RWPE2 (cell line): ENCODE results near the gene LONRF2.

Experiments used
- ATAC-seq: fragments of 200-7000 bp; cut with Tn5 transposase; 3 replicates; pipeline ENCODE4 v1.9.1; 2021; ENCODE audit warnings: low read depth
- DNase-seq: peaks from one replicate; pipeline ENCODE4 v3.0.0-alpha.2; 2020; ENCODE audit warnings: low spot score
- H3K27ac ChIP-seq: fragments of 450-650 bp; 2 replicates; pipeline ENCODE4 v1.5.1; 2017; ENCODE audit warnings: mild to moderate bottlenecking; ENCODE audit not compliant: poor library complexity, severe bottlenecking
- H3K27me3 ChIP-seq: fragments of 250-450 bp; sonication (Bioruptor Pico); 2 replicates; pipeline ENCODE4 v1.5.1; 2021; ENCODE audit warnings: mild to moderate bottlenecking, moderate library complexity; ENCODE audit not compliant: insufficient read depth, poor library complexity, severe bottlenecking
- H3K36me3 ChIP-seq: fragments of 250-450 bp; sonication (Bioruptor Pico); 2 replicates; pipeline ENCODE4 v1.5.1; 2020; ENCODE audit warnings: low read depth, mild to moderate bottlenecking, moderate library complexity
- H3K4me1 ChIP-seq: fragments of 250-450 bp; sonication (Bioruptor Pico); 2 replicates; pipeline ENCODE4 v1.5.1; 2021; ENCODE audit warnings: mild to moderate bottlenecking, moderate library complexity; ENCODE audit not compliant: insufficient read depth, poor library complexity, severe bottlenecking
- H3K4me3 ChIP-seq: fragments of 250-450 bp; sonication (Bioruptor Pico); 2 replicates; pipeline ENCODE4 v1.5.1; 2021; ENCODE audit warnings: mild to moderate bottlenecking, moderate library complexity; ENCODE audit not compliant: severe bottlenecking
- H3K9me3 ChIP-seq: fragments of 250-450 bp; sonication (Bioruptor Pico); 2 replicates; pipeline ENCODE4 v1.5.1; 2021; ENCODE audit warnings: mild to moderate bottlenecking, moderate library complexity; ENCODE audit not compliant: severe bottlenecking
- CTCF ChIP-seq: fragments of 450-650 bp; IDR thresholded peaks from one replicate; pipeline ENCODE4 v1.5.1; 2017; ENCODE audit warnings: mild to moderate bottlenecking, moderate library complexity; ENCODE audit not compliant: poor library complexity, severe bottlenecking

Gene LONRF2

GRCh38 chr2:100262555-100263320 is 59.6 kb downstream of the LONRF2 start:
- Histone ChIP-seq H3K4me1 (no peaks in the 10 kb centered on the region), H3K36me3 (no peaks in the 10 kb centered on the region), H3K27ac (no peak overlapping the region), H3K27me3 (no peaks in the 10 kb centered on the region), H3K4me3 (no peak overlapping the region), H3K9me3 (no peaks in the 10 kb centered on the region)
- ATAC-seq (peak; percentile 50; the same call in 2 of the 3 replicates), DNase-seq (no peak)
- TF ChIP-seq CTCF = peak; percentile 90

- DNase-seq (no peak), ATAC-seq (no peak)
- TF ChIP-seq CTCF = no peak
- Histone ChIP-seq H3K4me1 (no peaks in the 10 kb centered on the region), H3K27ac (no peak overlapping the region), H3K27me3 (no peaks in the 10 kb centered on the region), H3K9me3 (no peaks in the 10 kb centered on the region), H3K36me3 (no peaks in the 10 kb centered on the region), H3K4me3 (no peak overlapping the region)
Measured at GRCh38 chr2:100262046-100262445, 60.3 kb downstream of the LONRF2 start.

- Histone ChIP-seq H3K27ac (no peak overlapping the region), H3K36me3 (no peaks in the 10 kb centered on the region), H3K27me3 (no peaks in the 10 kb centered on the region), H3K4me3 (no peak overlapping the region), H3K4me1 (no peaks in the 10 kb centered on the region), H3K9me3 (no peaks in the 10 kb centered on the region)
- peak; percentile 39 for TF ChIP-seq CTCF
- peak; percentile 68; the same call in 2 of the 3 replicates for ATAC-seq
- DNase-seq = no peak
Measured at GRCh38 chr2:100260712-100261620, 61.3 kb downstream of the LONRF2 start.

- DNase-seq = no peak
- Histone ChIP-seq H3K27me3 (no peaks in the 10 kb centered on the region), H3K36me3 (no peaks in the 10 kb centered on the region), H3K4me1 (no peaks in the 10 kb centered on the region), H3K4me3 (no peak overlapping the region), H3K9me3 (no peaks in the 10 kb centered on the region), H3K27ac (no peak overlapping the region)
- ATAC-seq = no peak
- no peak for TF ChIP-seq CTCF
Measured at GRCh38 chr2:100259106-100259505, 63.2 kb downstream of the LONRF2 start.
